Karpas-422 (cell line): ENCODE results near the gene RAD51B. TPM values are rescaled to one million over a fixed set of nuclear protein-coding genes. Genes with fewer than 3 reads are reported as not detected.

Experiments used
- DNase-seq: peaks from one replicate; pipeline ENCODE4 v3.0.0-alpha.2; 2015
- H2AFZ ChIP-seq: fragments of 200-600 bp; sonication (generic); 2 replicates; pipeline ENCODE4 v1.6.1; 2014; ENCODE audit warnings: antibody characterized with exemption, low read length, mixed read lengths
- H3K27ac ChIP-seq: fragments of 200-600 bp; sonication (generic); 2 replicates; pipeline ENCODE4 v1.5.1; 2014; ENCODE audit warnings: mild to moderate bottlenecking, low read length, moderate library complexity
- H3K27me3 ChIP-seq: fragments of 200-600 bp; sonication (generic); 2 replicates; pipeline ENCODE4 v1.6.1; 2014; ENCODE audit warnings: low read length, mixed read lengths
- H3K36me3 ChIP-seq: fragments of 200-600 bp; sonication (generic); 2 replicates; pipeline ENCODE4 v1.6.1; 2014; ENCODE audit warnings: low read length, mixed read lengths; ENCODE audit not compliant: insufficient read depth
- H3K4me1 ChIP-seq: fragments of 200-600 bp; sonication (generic); 2 replicates; pipeline ENCODE4 v1.6.1; 2014; ENCODE audit warnings: mild to moderate bottlenecking, low read length, mixed read lengths
- H3K4me2 ChIP-seq: fragments of 200-600 bp; sonication (generic); 2 replicates; pipeline ENCODE4 v1.6.1; 2014; ENCODE audit warnings: low read length, low read depth, mild to moderate bottlenecking; ENCODE audit not compliant: poor library complexity, severe bottlenecking
- H3K4me3 ChIP-seq: fragments of 200-600 bp; sonication (generic); 2 replicates; pipeline ENCODE4 v1.5.1; 2014; ENCODE audit warnings: mild to moderate bottlenecking, antibody characterized with exemption, low read length, mixed read lengths
- H3K79me2 ChIP-seq: fragments of 200-600 bp; sonication (generic); 2 replicates; pipeline ENCODE4 v1.6.1; 2014; ENCODE audit warnings: mild to moderate bottlenecking, low read length, mixed read lengths
- H3K9ac ChIP-seq: fragments of 200-600 bp; sonication (generic); 2 replicates; pipeline ENCODE4 v1.6.0; 2014; ENCODE audit warnings: low read length
- H3K9me2 ChIP-seq: fragments of 200-600 bp; sonication (generic), shearing (Covaris generic); replicated peaks from 2 replicates; pipeline ENCODE4 v1.6.0; 2014; ENCODE audit warnings: mild to moderate bottlenecking, low read length, moderate library complexity; ENCODE audit not compliant: insufficient read depth
- H3K9me3 ChIP-seq: fragments of 300-700, 200-600 bp; sonication (generic); 2 replicates; pipeline ENCODE4 v1.6.1; 2014; ENCODE audit warnings: low read length, mixed read lengths
- H4K20me1 ChIP-seq: fragments of 200-600 bp; sonication (generic); 2 replicates; pipeline ENCODE4 v1.6.1; 2014; ENCODE audit warnings: mild to moderate bottlenecking, antibody characterized with exemption, low read length, low read depth; ENCODE audit not compliant: insufficient read depth
- total RNA-seq: library from RNA; depleted of rRNA; stranded (reverse); fragments of >200 nt; shearing (Covaris generic); gene quantifications from 2 replicates; pipeline ENCODE4 v1.2.3, GENCODE V29; 2014; ENCODE audit warnings: low replicate concordance

Gene RAD51B
- total RNA-seq, 1 experiment from 2014 or later = 107 TPM

- no peaks in the 10 kb centered on the region for H3K79me2 ChIP-seq
- no peaks in the 10 kb centered on the region for H3K27me3 ChIP-seq
- no peak for DNase-seq
- peak overlapping the region; percentile 91 for H3K27ac ChIP-seq
- no peaks in the 10 kb centered on the region for H3K36me3 ChIP-seq
- no peaks in the 10 kb centered on the region for H4K20me1 ChIP-seq
- H3K9me2 ChIP-seq = no peaks in the 10 kb centered on the region
- 0 out of 2 replicates have a peak overlapping the region, but pooled peaks have one; percentile 59 for H3K9ac ChIP-seq
- peaks cover 82% of the 10 kb centered on the region for H3K4me1 ChIP-seq
- no peak overlapping the region for H3K4me3 ChIP-seq
- no peak overlapping the region for H3K4me2 ChIP-seq
- H3K9me3 ChIP-seq = no peaks in the 10 kb centered on the region
- no peak overlapping the region for H2AFZ ChIP-seq
These were observed 867.1 kb downstream of the RAD51B start for GRCh38 chr14:68686724-68687123.

DNA sequence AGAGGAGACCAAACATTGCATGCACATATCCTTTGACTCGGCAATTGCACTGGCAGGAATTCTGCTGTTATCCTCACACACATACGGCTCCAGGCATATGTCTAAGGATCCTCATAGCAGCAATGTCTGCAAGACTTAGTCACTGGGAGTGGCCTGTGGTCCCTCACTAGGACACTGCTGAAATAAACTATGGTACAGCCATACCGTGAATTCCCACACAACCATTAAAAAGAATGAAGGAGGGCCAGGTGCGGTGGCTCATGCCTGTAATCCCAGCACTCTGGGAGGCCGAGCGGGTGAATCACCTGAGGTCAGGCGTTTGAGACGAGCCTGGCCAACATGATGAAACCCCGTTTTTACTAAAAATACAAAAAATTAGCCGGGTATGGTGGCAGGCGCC, 868.2 kb downstream of the RAD51B start:
- Histone ChIP-seq H4K20me1 (no peaks in the 10 kb centered on the region), H3K4me1 (peaks cover 72% of the 10 kb centered on the region), H3K4me2 (no peak overlapping the region), H3K79me2 (no peaks in the 10 kb centered on the region), H3K4me3 (no peak overlapping the region), H3K27ac (no peak overlapping the region), H2AFZ (no peak overlapping the region), H3K27me3 (no peaks in the 10 kb centered on the region), H3K36me3 (no peaks in the 10 kb centered on the region), H3K9me3 (no peaks in the 10 kb centered on the region), H3K9me2 (no peaks in the 10 kb centered on the region), H3K9ac (no peak overlapping the region)
- no peak for DNase-seq

DNA sequence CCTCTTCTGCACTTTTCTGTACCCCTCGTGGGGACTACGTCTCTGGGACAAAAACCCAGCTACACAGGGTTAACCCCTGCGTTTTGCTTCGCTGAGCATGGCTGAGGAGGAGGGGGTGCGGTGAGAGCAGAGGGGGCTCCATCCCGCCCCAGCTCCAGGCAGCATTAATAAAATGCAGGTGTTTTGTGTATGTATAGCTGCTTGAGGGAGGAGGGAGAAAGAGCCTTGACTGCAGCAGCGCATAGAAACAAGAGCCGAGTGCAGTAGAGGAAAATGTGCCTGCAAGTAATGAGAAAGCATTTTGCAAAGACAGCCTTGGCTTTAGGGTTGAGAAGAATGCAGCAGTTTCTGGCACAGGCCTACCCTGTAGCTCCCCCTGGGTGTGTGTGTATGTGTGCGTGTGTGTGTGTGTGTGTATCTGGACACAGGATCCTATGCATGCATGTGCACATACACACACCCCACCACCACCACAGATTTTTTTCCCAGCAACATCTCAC, 869.3 kb downstream of the RAD51B start:
- H3K9ac ChIP-seq = peak overlapping the region; percentile 62
- DNase-seq = peak; percentile 87
- H3K9me2 ChIP-seq = no peaks in the 10 kb centered on the region
- peak overlapping the region; percentile 40; the same call in 1 of the 2 replicates for H3K4me3 ChIP-seq
- H3K4me1 ChIP-seq = peaks cover 60% of the 10 kb centered on the region
- H3K4me2 ChIP-seq = peak overlapping the region; percentile 41
- H3K27me3 ChIP-seq = no peaks in the 10 kb centered on the region
- no peak overlapping the region; the same call in 1 of the 2 replicates for H2AFZ ChIP-seq
- peak overlapping the region; percentile 87 for H3K27ac ChIP-seq
- no peaks in the 10 kb centered on the region for H3K79me2 ChIP-seq
- H3K9me3 ChIP-seq = no peaks in the 10 kb centered on the region
- H3K36me3 ChIP-seq = no peaks in the 10 kb centered on the region
- no peaks in the 10 kb centered on the region for H4K20me1 ChIP-seq

- H3K27ac ChIP-seq = peak overlapping the region; percentile 87
- H3K9ac ChIP-seq = peak overlapping the region; percentile 62
- peak overlapping the region; percentile 40; the same call in 1 of the 2 replicates for H3K4me3 ChIP-seq
- H3K36me3 ChIP-seq = no peaks in the 10 kb centered on the region
- peaks cover 55% of the 10 kb centered on the region for H3K4me1 ChIP-seq
- H3K79me2 ChIP-seq = no peaks in the 10 kb centered on the region
- no peak for DNase-seq
- no peak overlapping the region; the same call in 1 of the 2 replicates for H2AFZ ChIP-seq
- H3K9me2 ChIP-seq = no peaks in the 10 kb centered on the region
- no peaks in the 10 kb centered on the region for H3K9me3 ChIP-seq
- no peaks in the 10 kb centered on the region for H3K27me3 ChIP-seq
- H4K20me1 ChIP-seq = no peaks in the 10 kb centered on the region
- peak overlapping the region; percentile 41 for H3K4me2 ChIP-seq
These were observed 869.9 kb downstream of the RAD51B start for GRCh38 chr14:68689511-68689910.

DNA sequence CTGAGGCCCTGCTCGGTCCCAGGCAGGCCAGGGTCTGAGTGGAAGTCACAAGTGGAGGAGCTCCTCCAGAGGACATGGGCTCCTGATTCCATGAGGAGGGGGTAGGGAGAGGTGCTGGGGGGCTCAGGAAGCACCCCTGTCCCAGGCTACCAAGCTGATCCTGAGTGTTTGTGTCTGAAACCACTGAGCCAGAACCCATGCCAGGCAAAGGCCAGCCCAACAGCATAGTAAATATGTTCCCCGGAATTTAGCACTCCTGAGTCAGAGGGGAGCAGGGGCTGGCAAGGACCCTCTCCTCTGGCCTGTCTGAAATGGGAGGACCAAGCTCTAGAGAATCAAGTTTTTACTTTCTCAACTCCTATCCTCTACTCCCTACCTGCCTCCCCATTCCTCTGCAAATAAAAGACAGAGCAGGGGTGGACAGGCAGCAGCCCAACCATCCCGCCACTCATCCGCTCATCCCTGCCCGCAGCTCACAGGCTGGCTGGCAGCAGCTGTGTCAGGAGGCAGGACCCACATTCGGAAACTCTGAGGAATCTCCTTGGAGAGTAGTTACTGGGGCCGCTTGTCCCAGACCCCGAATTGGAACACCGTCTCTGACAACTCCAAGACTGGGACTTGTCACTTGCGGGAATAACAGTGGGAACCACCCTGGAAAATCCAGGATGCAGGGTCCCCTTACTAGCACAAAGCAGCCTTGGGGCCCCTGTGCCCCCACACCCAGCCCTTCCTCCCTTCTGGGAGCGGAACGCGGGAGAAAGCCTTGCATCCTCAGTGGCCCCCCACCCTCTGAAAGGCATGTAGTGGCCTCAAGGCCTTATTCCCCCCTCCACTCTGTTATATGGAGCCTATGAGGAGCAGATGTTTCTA, 870.7 kb downstream of the RAD51B start:
- H3K9ac ChIP-seq = peak overlapping the region; percentile 62
- H4K20me1 ChIP-seq = no peaks in the 10 kb centered on the region
- H3K4me2 ChIP-seq = peak overlapping the region; percentile 41
- DNase-seq = no peak
- no peaks in the 10 kb centered on the region for H3K9me3 ChIP-seq
- no peaks in the 10 kb centered on the region for H3K27me3 ChIP-seq
- no peaks in the 10 kb centered on the region for H3K9me2 ChIP-seq
- H2AFZ ChIP-seq = no peak overlapping the region
- no peaks in the 10 kb centered on the region for H3K79me2 ChIP-seq
- H3K36me3 ChIP-seq = no peaks in the 10 kb centered on the region
- H3K27ac ChIP-seq = peak overlapping the region; percentile 87
- H3K4me3 ChIP-seq = no peak overlapping the region; the same call in 1 of the 2 replicates
- peaks cover 50% of the 10 kb centered on the region for H3K4me1 ChIP-seq

DNA sequence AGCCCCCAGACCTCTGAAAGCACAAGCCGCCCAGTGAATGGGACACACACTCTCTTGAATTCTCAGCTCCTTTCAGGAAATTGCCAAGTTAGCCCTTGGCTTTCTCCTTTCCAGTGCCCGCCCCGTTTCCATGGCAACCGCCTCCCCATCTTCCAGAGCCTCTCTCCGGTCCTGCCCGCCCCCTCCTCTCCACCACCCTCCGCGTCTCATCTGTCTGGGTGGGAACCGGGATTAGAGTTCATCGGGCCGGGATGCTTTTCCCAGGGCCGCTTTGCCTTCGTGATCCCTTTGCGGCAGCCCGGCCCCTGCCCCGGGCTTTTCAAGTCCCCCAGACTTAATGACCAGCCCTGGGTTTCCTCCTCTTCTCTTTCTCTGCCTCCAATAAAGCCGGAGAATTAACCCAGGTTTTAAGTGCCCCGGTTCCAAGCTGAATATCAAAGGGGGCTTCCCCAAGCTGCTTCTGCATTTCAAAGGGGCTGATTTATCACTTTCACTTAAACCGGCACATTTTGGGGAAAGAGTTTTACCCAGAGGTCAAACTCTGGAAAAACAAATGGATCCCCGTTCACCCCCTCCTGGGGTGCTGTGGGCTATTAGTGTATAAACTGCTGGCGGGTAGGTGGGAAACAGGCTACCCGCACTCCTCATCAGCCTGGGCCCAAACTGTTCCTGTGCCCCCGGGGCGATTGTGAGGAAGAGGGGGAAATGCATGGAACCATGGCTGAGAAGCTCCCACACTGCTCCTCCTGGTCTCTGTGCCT, 871.6 kb downstream of the RAD51B start:
- Histone ChIP-seq H3K9me2 (no peaks in the 10 kb centered on the region), H2AFZ (no peak overlapping the region), H4K20me1 (no peaks in the 10 kb centered on the region), H3K4me1 (peaks cover 42% of the 10 kb centered on the region), H3K9me3 (no peaks in the 10 kb centered on the region), H3K36me3 (no peaks in the 10 kb centered on the region), H3K27me3 (no peaks in the 10 kb centered on the region), H3K4me2 (no peak overlapping the region), H3K27ac (no peak overlapping the region), H3K79me2 (no peaks in the 10 kb centered on the region), H3K9ac (no peak overlapping the region), H3K4me3 (no peak overlapping the region)
- no peak for DNase-seq

- peaks cover 36% of the 10 kb centered on the region for H3K4me1 ChIP-seq
- H3K79me2 ChIP-seq = no peaks in the 10 kb centered on the region
- no peak overlapping the region for H2AFZ ChIP-seq
- no peaks in the 10 kb centered on the region for H3K36me3 ChIP-seq
- H3K27me3 ChIP-seq = no peaks in the 10 kb centered on the region
- DNase-seq = no peak
- H4K20me1 ChIP-seq = no peaks in the 10 kb centered on the region
- H3K9me2 ChIP-seq = no peaks in the 10 kb centered on the region
- no peak overlapping the region for H3K27ac ChIP-seq
- no peak overlapping the region for H3K4me3 ChIP-seq
- no peaks in the 10 kb centered on the region for H3K9me3 ChIP-seq
- no peak overlapping the region for H3K4me2 ChIP-seq
- H3K9ac ChIP-seq = no peak overlapping the region
These were observed 872.2 kb downstream of the RAD51B start for GRCh38 chr14:68691792-68692118.

GRCh38 chr14:68692216-68692615, 872.6 kb downstream of the RAD51B start:
- Histone ChIP-seq H3K27me3 (no peaks in the 10 kb centered on the region), H3K4me3 (no peak overlapping the region)
- DNase-seq = no peak

More at GRCh38 chr14:68692216-68692615, 872.6 kb downstream of the RAD51B start:
- H2AFZ ChIP-seq = no peak overlapping the region
- no peaks in the 10 kb centered on the region for H3K79me2 ChIP-seq
- H3K9me2 ChIP-seq = no peaks in the 10 kb centered on the region
- no peak overlapping the region for H3K27ac ChIP-seq
- H4K20me1 ChIP-seq = no peaks in the 10 kb centered on the region
- H3K36me3 ChIP-seq = no peaks in the 10 kb centered on the region
- peaks cover 36% of the 10 kb centered on the region for H3K4me1 ChIP-seq
- no peaks in the 10 kb centered on the region for H3K9me3 ChIP-seq
- no peak overlapping the region for H3K9ac ChIP-seq
- no peak overlapping the region for H3K4me2 ChIP-seq
